Measurements from ENCODE around the gene ADCYAP1R1.

ADCYAP1R1 gene

DNA sequence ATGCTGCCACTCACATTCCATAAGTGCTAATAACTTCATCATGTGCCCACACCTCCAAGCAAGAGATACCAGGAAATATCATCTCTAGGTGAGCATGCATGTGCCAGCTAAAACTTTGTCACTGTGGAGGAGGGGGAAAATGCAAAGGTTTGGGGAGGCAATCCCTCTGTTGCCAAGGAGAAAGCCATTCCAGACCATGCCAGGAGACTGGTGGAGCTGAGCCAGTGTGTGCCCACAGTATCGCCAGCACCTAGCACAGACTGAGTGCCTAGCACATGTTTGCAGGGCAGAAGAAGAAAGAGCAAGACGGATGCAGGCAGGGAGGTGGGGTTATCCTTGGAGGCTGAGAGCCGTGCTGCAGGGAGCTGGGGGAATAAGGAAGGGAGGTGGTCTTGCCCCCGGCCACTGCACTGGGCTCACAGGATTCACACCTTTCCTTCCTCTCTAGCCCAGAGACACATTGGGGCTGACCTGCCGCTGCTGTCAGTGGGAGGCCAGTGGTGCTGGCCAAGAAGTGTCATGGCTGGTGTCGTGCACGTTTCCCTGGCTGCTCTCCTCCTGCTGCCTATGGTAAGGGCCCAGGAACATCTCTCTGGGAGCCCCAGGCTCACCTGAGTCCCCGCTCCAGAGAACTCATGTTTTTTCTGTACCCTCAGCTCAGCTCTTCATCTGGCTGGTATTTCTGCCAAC lies 10.8 kb downstream of the ADCYAP1R1 start:
- H3K27me3 ChIP-seq (ENCODE audit: control insufficient read depth in 5 of 5, insufficient read depth in 4 of 5, low read length in 5 of 5): peaks cover 0 to 6% (median 2%) of the 10 kb centered on the region in 5 donors
- no peaks in the 10 kb centered on the region for H3K36me3 ChIP-seq (ENCODE audit: control insufficient read depth in 5 of 5, insufficient read depth in 5 of 5, low read length in 5 of 5)
- H3K4me3 ChIP-seq (ENCODE audit: low read depth in 1 of 5, low read length in 5 of 5): no peak overlapping the region
- no peak overlapping the region for H3K27ac ChIP-seq (ENCODE audit: low read depth, low read length)
- no peak overlapping the region for H3K9ac ChIP-seq (ENCODE audit: low read length in 5 of 5)
- peaks cover 0 to 7% (median 2%) of the 10 kb centered on the region in 5 donors for H3K4me1 ChIP-seq (ENCODE audit: control insufficient read depth in 5 of 5, insufficient read depth in 5 of 5, low read length in 5 of 5)
- H3K9me3 ChIP-seq (ENCODE audit: control insufficient read depth in 5 of 5, low read length in 5 of 5): no peaks in the 10 kb centered on the region

DNA sequence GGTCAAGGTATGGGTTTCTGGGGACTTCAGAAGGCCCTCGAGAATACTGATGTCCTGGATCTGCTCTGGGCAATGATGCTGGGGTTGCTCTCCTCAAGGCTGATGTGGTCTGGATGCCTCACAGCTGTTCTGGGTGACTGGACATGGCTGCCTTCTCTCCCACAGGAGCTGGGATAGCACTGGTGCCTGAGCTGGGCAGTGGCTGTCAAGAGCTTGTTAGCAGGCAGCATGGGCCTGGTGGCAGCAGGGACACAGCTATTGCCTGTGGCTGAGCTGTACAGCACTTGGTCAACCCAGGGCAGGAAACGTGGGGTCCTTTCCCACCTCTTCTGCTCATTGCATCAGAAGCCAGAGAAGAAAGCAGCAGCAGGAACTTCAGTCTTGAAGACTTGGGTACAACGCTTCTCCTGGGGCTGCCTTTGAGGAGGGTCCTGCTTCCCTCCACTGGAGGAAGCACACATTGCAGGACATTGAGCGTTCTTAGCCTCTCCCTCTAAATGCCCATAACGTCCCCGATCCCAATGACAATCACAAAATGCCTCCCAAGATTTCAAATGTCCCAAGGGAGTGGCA lies 13.0 kb downstream of the ADCYAP1R1 start:
- Histone ChIP-seq H3K9me3 (ENCODE audit: control insufficient read depth in 5 of 5, low read length in 5 of 5) (no peaks in the 10 kb centered on the region), H3K4me3 (ENCODE audit: low read depth in 1 of 5, low read length in 5 of 5) (no peak overlapping the region), H3K27ac (ENCODE audit: low read depth, low read length) (no peak overlapping the region), H3K36me3 (ENCODE audit: control insufficient read depth in 5 of 5, insufficient read depth in 5 of 5, low read length in 5 of 5) (no peaks in the 10 kb centered on the region), H3K27me3 (ENCODE audit: control insufficient read depth in 5 of 5, insufficient read depth in 4 of 5, low read length in 5 of 5) (no peaks in the 10 kb centered on the region), H3K4me1 (ENCODE audit: control insufficient read depth in 5 of 5, insufficient read depth in 5 of 5, low read length in 5 of 5) (peaks cover 0 to 7% (median 3%) of the 10 kb centered on the region in 5 donors), H3K9ac (ENCODE audit: low read length in 5 of 5) (no peak overlapping the region)

DNA sequence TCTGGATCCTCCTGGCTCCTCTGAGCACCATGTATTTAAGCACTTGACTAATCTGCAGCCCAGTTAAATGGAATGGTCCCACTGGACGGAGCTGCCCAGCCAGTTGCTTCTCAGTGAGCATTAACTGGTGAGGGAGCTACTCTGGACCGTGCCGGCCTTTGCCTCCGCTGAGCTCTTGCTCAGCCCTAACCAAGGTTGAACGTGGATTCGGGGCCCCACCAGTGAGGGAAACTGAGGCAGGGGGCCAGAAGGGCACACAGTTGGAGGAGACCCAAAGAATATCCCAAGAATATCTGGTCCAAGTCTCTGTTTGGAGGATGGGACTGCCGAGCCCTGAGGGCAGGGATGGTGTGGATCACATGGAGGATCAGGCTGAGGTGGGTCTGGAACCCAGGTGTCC lies 13.7 kb downstream of the ADCYAP1R1 start:
- no peaks in the 10 kb centered on the region for H3K27me3 ChIP-seq (ENCODE audit: control insufficient read depth in 5 of 5, insufficient read depth in 4 of 5, low read length in 5 of 5)
- no peak overlapping the region for H3K9ac ChIP-seq (ENCODE audit: low read length in 5 of 5)
- no peak overlapping the region for H3K27ac ChIP-seq (ENCODE audit: low read depth, low read length)
- no peaks in the 10 kb centered on the region for H3K9me3 ChIP-seq (ENCODE audit: control insufficient read depth in 5 of 5, low read length in 5 of 5)
- H3K36me3 ChIP-seq (ENCODE audit: control insufficient read depth in 5 of 5, insufficient read depth in 5 of 5, low read length in 5 of 5): no peaks in the 10 kb centered on the region
- H3K4me3 ChIP-seq (ENCODE audit: low read depth in 1 of 5, low read length in 5 of 5): no peak overlapping the region
- peaks cover 0 to 7% (median 3%) of the 10 kb centered on the region in 5 donors for H3K4me1 ChIP-seq (ENCODE audit: control insufficient read depth in 5 of 5, insufficient read depth in 5 of 5, low read length in 5 of 5)

DNA sequence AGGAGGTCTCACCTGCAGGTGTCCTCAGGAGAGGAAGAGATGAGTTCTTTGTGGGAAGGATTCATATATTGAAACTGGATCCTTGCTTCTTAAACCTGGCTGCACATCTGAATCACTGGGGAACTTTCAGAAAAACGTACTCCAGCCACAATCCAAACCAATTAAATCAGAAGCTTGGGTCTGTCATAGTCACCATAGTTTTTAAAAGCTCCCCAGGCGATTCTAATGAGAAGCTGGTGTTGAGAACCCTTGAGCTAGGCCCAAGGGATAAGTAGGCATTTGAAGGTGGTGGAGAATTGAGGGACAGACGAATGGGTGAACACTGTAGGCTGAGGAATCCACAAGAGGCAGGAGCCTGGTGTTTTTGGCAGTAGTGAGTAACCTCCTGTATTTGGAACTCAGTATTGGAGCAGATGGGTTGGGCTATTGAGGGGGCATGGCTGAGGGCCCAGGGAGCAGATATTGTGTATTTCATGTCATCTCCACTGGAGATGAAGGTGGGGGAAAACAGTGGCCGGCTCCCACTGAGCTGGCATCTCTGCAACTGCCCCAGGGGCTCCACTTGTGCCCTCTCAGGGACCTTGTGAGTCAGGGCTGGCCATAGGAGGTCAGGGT lies 14.5 kb downstream of the ADCYAP1R1 start:
- H3K9me3 ChIP-seq (ENCODE audit: control insufficient read depth in 5 of 5, low read length in 5 of 5): no peaks in the 10 kb centered on the region
- no peak overlapping the region for H3K27ac ChIP-seq (ENCODE audit: low read depth, low read length)
- H3K9ac ChIP-seq (ENCODE audit: low read length in 5 of 5): no peak overlapping the region
- H3K4me3 ChIP-seq (ENCODE audit: low read depth in 1 of 5, low read length in 5 of 5): no peak overlapping the region
- no peaks in the 10 kb centered on the region for H3K27me3 ChIP-seq (ENCODE audit: control insufficient read depth in 5 of 5, insufficient read depth in 4 of 5, low read length in 5 of 5)
- peaks cover 0 to 6% (median 3%) of the 10 kb centered on the region in 5 donors for H3K4me1 ChIP-seq (ENCODE audit: control insufficient read depth in 5 of 5, insufficient read depth in 5 of 5, low read length in 5 of 5)
- no peaks in the 10 kb centered on the region for H3K36me3 ChIP-seq (ENCODE audit: control insufficient read depth in 5 of 5, insufficient read depth in 5 of 5, low read length in 5 of 5)

DNA sequence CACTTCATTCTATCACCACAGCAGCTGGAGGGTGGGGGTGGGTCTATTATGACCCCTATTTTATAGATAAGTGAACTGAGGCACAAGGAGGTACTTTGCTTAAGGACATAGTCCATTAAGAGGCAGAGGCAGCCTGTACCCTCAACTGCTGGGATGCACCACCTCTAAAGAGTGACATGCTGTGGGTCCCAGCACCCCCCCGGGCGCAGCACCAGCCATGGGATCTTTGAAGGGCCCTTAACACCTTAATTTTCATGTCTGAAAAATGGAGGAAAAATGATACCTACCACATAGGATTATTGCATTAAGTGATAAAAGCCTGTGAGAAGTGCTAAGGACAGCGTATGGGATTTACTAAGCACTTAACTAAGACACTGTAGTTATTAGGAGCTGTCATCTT lies 15.4 kb downstream of the ADCYAP1R1 start:
- peaks cover 0 to 6% (median 3%) of the 10 kb centered on the region in 5 donors for H3K4me1 ChIP-seq (ENCODE audit: control insufficient read depth in 5 of 5, insufficient read depth in 5 of 5, low read length in 5 of 5)
- no peaks in the 10 kb centered on the region for H3K27me3 ChIP-seq (ENCODE audit: control insufficient read depth in 5 of 5, insufficient read depth in 4 of 5, low read length in 5 of 5)
- no peaks in the 10 kb centered on the region for H3K9me3 ChIP-seq (ENCODE audit: control insufficient read depth in 5 of 5, low read length in 5 of 5)
- H3K4me3 ChIP-seq (ENCODE audit: low read depth in 1 of 5, low read length in 5 of 5): no peak overlapping the region
- H3K36me3 ChIP-seq (ENCODE audit: control insufficient read depth in 5 of 5, insufficient read depth in 5 of 5, low read length in 5 of 5): no peaks in the 10 kb centered on the region
- H3K27ac ChIP-seq (ENCODE audit: low read depth, low read length): no peak overlapping the region
- H3K9ac ChIP-seq (ENCODE audit: low read length in 5 of 5): no peak overlapping the region

DNA sequence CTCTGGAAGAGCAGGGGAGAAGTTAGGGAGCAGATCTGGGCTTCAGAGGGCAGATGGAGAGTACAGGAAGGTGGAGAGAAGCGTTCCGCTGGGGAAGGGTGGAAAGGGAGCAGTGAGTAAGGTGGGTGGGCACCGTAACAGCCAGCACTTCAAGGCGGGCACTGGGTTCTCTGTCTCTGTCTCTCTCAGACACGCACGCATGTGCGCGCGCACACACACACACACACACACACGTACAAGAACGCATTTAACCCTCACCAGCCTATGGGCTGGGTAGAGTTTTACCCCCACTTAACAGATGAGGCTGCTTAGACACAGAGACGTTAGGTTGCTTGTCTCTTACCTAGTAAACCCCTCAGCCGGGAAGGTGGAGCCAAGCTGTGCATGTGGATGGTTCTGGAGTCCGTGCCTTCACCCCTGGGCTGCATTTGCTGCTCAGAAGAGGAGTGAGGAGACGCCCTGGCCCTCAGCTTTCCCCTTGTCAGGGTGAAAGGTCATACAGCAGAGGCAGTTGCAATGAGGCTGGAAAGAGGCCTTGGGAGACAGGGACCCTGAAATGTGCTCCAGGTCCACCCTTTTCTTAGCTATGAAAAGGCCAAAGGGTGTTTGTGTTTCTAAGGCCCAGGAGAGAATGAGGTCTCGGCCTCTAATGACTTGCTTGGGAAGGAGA lies 16.0 kb downstream of the ADCYAP1R1 start:
- no peak overlapping the region for H3K9ac ChIP-seq (ENCODE audit: low read length in 5 of 5)
- no peaks in the 10 kb centered on the region for H3K27me3 ChIP-seq (ENCODE audit: control insufficient read depth in 5 of 5, insufficient read depth in 4 of 5, low read length in 5 of 5)
- peaks cover 0 to 6% (median 3%) of the 10 kb centered on the region in 5 donors for H3K4me1 ChIP-seq (ENCODE audit: control insufficient read depth in 5 of 5, insufficient read depth in 5 of 5, low read length in 5 of 5)
- no peaks in the 10 kb centered on the region for H3K36me3 ChIP-seq (ENCODE audit: control insufficient read depth in 5 of 5, insufficient read depth in 5 of 5, low read length in 5 of 5)
- H3K4me3 ChIP-seq (ENCODE audit: low read depth in 1 of 5, low read length in 5 of 5): no peak overlapping the region
- H3K9me3 ChIP-seq (ENCODE audit: control insufficient read depth in 5 of 5, low read length in 5 of 5): no peaks in the 10 kb centered on the region
- H3K27ac ChIP-seq (ENCODE audit: low read depth, low read length): no peak overlapping the region

DNA sequence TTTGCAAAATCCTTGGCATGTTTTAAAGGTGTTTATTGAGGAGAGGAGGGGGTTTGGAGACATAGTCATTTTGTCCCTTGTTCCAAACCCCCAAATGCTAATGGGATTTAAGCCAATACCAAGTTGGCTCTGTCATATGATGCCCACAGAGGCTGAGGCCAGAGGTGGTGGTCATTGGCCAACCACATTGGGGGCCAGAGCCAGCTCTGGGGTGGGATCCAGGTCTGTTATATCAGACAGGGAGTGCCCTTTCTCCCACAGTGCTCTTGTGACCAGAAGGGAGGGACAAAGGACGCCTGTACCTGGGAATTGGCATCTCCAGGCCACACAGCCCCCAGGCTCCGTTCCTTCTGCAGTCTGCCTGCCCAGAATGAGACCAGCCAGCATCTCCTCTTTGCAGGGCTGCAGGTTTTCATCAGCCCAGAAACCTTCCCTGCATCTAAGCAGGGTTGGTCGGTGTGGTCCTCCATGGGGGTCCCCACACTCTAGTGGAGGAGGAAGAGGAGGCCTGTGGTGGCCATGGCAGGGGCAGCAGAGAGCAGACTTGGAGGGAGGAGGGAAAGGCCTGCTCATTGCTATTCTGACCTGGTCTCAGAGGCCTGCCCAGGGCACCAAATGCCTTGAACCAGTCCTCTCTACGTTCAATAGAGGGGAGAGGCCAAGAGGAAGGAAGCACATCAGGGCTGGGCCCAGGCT lies 17.9 kb downstream of the ADCYAP1R1 start:
- H3K27ac ChIP-seq (ENCODE audit: low read depth, low read length): no peak overlapping the region
- no peaks in the 10 kb centered on the region for H3K36me3 ChIP-seq (ENCODE audit: control insufficient read depth in 5 of 5, insufficient read depth in 5 of 5, low read length in 5 of 5)
- H3K27me3 ChIP-seq (ENCODE audit: control insufficient read depth in 5 of 5, insufficient read depth in 4 of 5, low read length in 5 of 5): no peaks in the 10 kb centered on the region
- no peak overlapping the region for H3K9ac ChIP-seq (ENCODE audit: low read length in 5 of 5)
- no peaks in the 10 kb centered on the region for H3K9me3 ChIP-seq (ENCODE audit: control insufficient read depth in 5 of 5, low read length in 5 of 5)
- no peak overlapping the region for H3K4me3 ChIP-seq (ENCODE audit: low read depth in 1 of 5, low read length in 5 of 5)
- H3K4me1 ChIP-seq (ENCODE audit: control insufficient read depth in 5 of 5, insufficient read depth in 5 of 5, low read length in 5 of 5): peaks cover 3 to 7% (median 6%) of the 10 kb centered on the region in 5 donors

DNA sequence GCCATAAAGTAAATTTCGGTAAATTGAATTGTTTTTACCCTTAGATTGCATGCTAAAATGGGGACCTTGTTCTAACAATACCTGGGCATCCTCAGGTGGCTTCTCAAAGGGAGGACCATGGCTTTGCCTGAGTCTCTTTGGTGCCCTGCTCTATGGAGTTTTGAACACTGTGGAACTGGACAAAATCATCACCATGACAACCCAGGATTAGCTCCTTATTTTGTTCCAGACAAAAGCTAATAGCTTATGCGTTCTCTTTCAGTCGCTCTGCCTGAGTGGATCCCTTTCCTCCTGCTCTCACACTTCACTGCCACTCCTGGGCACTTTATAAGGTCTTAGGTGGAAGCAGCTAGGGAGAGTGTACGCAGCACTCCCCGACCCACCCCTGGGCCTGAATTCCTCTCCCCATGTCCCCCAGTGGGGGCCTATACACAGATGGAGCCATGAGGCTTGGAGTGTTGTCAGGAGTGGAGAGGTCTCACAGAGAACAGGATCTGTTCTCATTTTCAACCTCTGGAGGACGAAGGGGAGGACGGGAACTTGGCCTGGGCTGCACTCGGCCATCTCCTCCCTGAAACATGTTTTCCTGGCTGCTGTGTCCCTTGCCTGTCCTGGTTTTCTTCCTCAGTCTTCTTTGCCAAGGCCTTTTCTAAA lies 19.0 kb downstream of the ADCYAP1R1 start:
- H3K27ac ChIP-seq (ENCODE audit: low read depth, low read length): no peak overlapping the region
- H3K4me1 ChIP-seq (ENCODE audit: control insufficient read depth in 5 of 5, insufficient read depth in 5 of 5, low read length in 5 of 5): peaks cover 3 to 7% (median 6%) of the 10 kb centered on the region in 5 donors
- H3K9me3 ChIP-seq (ENCODE audit: control insufficient read depth in 5 of 5, low read length in 5 of 5): no peaks in the 10 kb centered on the region
- no peak overlapping the region for H3K4me3 ChIP-seq (ENCODE audit: low read depth in 1 of 5, low read length in 5 of 5)
- H3K9ac ChIP-seq (ENCODE audit: low read length in 5 of 5): no peak overlapping the region
- no peaks in the 10 kb centered on the region for H3K27me3 ChIP-seq (ENCODE audit: control insufficient read depth in 5 of 5, insufficient read depth in 4 of 5, low read length in 5 of 5)
- H3K36me3 ChIP-seq (ENCODE audit: control insufficient read depth in 5 of 5, insufficient read depth in 5 of 5, low read length in 5 of 5): no peaks in the 10 kb centered on the region

DNA sequence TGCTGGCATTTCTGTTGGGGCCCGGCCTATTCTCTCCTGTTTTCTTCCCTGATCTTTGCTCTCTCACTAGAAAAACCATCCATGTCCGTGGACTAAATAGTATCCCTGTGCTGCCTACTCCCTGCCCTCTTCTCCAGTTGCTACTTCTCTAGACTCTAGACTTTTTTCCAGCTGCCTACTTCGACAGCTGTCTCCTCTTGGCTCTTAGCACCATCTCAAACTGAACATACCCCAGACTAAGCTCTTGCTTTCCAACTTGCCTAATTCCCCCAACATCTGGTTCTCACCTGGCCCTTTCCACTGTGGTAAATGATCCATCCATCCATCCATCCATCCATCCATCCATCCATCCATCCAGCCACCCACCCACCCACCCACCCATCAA lies 19.5 kb downstream of the ADCYAP1R1 start:
- Histone ChIP-seq H3K4me1 (ENCODE audit: control insufficient read depth in 5 of 5, insufficient read depth in 5 of 5, low read length in 5 of 5) (peaks cover 3 to 7% (median 6%) of the 10 kb centered on the region in 5 donors), H3K9ac (ENCODE audit: low read length in 5 of 5) (no peak overlapping the region), H3K4me3 (ENCODE audit: low read depth in 1 of 5, low read length in 5 of 5) (no peak overlapping the region), H3K9me3 (ENCODE audit: control insufficient read depth in 5 of 5, low read length in 5 of 5) (no peaks in the 10 kb centered on the region), H3K36me3 (ENCODE audit: control insufficient read depth in 5 of 5, insufficient read depth in 5 of 5, low read length in 5 of 5) (no peaks in the 10 kb centered on the region), H3K27ac (ENCODE audit: low read depth, low read length) (no peak overlapping the region), H3K27me3 (ENCODE audit: control insufficient read depth in 5 of 5, insufficient read depth in 4 of 5, low read length in 5 of 5) (no peaks in the 10 kb centered on the region)

All from subcutaneous abdominal adipose tissue (tissue), 5 donors.